K562 (cell line): ENCODE results near the gene FAM180B. TPM values are rescaled to one million over a fixed set of nuclear protein-coding genes. Genes with fewer than 3 reads are reported as not detected.

ENCODE experiments used
- ATAC-seq: fragments of 200-7000 bp; cut with Tn5 transposase; 3 replicates; pipeline ENCODE4 v1.9.1; 2020; ENCODE audit warnings: moderate library complexity
- BruUV-seq: library from RNA; stranded (reverse); fragments of 400-500 nt; replicated peaks from 2 replicates; lab custom pipeline; 2021; lab: Mats Ljungman, UMichigan
- CTCF ChIA-PET: fragments of 300-600 bp; formaldehyde crosslinking; extraction: SDS; loops from one replicate; lab custom pipeline; 2021; ENCODE audit warnings: low intra/inter-chr PET ratio; lab: Yijun Ruan, JAX
- POLR2A ChIA-PET: fragments of 300-600, 350-650 bp; sonication (Branson Sonifier 250); formaldehyde crosslinking; extraction: SDS; loops from one replicate; lab custom pipeline; 2021; ENCODE audit warnings: antibody characterized with exemption, inconsistent platforms; lab: Yijun Ruan, JAX
- DNase-seq, 4 experiments: peaks; one replicate each; pipeline versions ENCODE4 v3.0.0 to v3.0.0-alpha.2; 2011 to 2018; ENCODE audit warnings: low spot score in 3 of 4, mixed read lengths in 3 of 4; ENCODE audit errors: extremely low read depth in 1 of 4
- FAIRE-seq: peaks from 2 replicates; lab custom pipeline; 2011; peaks lifted over from hg19 to GRCh38; lab: Jason Lieb, UNC
- H2AFZ ChIP-seq: 2 replicates; pipeline ENCODE4 v1.6.0; 2011; ENCODE audit warnings: low read depth, low read length, control low read depth, inconsistent platforms
- H3K27ac ChIP-seq: fragments of 200-600 bp; 3 replicates; pipeline ENCODE4 v1.8.0; 2011; ENCODE audit warnings: low read depth, mild to moderate bottlenecking, control low read depth, inconsistent platforms, low read length, moderate library complexity, mixed read lengths; ENCODE audit errors: extremely low read depth
- H3K27me3 ChIP-seq, 2 experiments: fragments of 300-600 bp in 1 of 2; 2 replicates in 1 of 2; 3 replicates in 1 of 2; pipeline versions ENCODE4 v1.6.0 to v1.8.0; 2011; ENCODE audit warnings: inconsistent platforms in 2 of 2, low read length in 2 of 2, mild to moderate bottlenecking in 1 of 2, mixed read lengths in 1 of 2, moderate library complexity in 1 of 2; ENCODE audit not compliant: control insufficient read depth in 2 of 2, insufficient read depth in 2 of 2
- H3K36me3 ChIP-seq: fragments of 300-600 bp; 3 replicates; pipeline ENCODE4 v1.8.0; 2011; ENCODE audit warnings: mild to moderate bottlenecking, low read length, inconsistent platforms; ENCODE audit not compliant: control insufficient read depth, insufficient read depth
- H3K4me1 ChIP-seq, 2 experiments: fragments of 200-600 bp in 1 of 2; replicated peaks in 1 of 2; 2 replicates in 1 of 2; 3 replicates in 1 of 2; pipeline versions ENCODE4 v1.5.1 to v1.8.0; 2011; ENCODE audit warnings: inconsistent platforms in 2 of 2, low read length in 2 of 2, mild to moderate bottlenecking in 1 of 2, mixed read lengths in 1 of 2, moderate library complexity in 1 of 2; ENCODE audit not compliant: control insufficient read depth in 2 of 2, insufficient read depth in 2 of 2
- H3K4me2 ChIP-seq: 2 replicates; pipeline ENCODE4 v1.6.1; 2011; ENCODE audit warnings: low read length, control low read depth, inconsistent platforms, mixed read lengths; ENCODE audit not compliant: insufficient read depth
- H3K4me3 ChIP-seq: fragments of 200-600 bp; sonication (generic), shearing (Covaris generic); 2 replicates; pipeline ENCODE4 v1.5.1; 2016; ENCODE audit warnings: control low read depth, inconsistent platforms
- H3K79me2 ChIP-seq: fragments of 200-600 bp; 3 replicates; pipeline ENCODE4 v1.8.0; 2011; ENCODE audit warnings: low read length, inconsistent platforms; ENCODE audit not compliant: control insufficient read depth, insufficient read depth
- H3K9ac ChIP-seq, 2 experiments: 2 replicates each; pipeline versions ENCODE4 v1.6.0 to v1.6.1; 2011; ENCODE audit warnings: low read depth in 2 of 2, low read length in 2 of 2, control low read depth in 1 of 2, inconsistent platforms in 1 of 2, mild to moderate bottlenecking in 1 of 2, mixed read lengths in 1 of 2; ENCODE audit not compliant: insufficient read depth in 1 of 2
- H3K9me1 ChIP-seq: one replicate; pipeline ENCODE4 v1.6.0; 2011; ENCODE audit warnings: inconsistent platforms, mild to moderate bottlenecking, low read length, moderate library complexity; ENCODE audit not compliant: control insufficient read depth, insufficient read depth
- H3K9me3 ChIP-seq: replicated peaks from 2 replicates; pipeline ENCODE4 v1.5.1; 2011; ENCODE audit warnings: low read depth, low read length, inconsistent platforms; ENCODE audit not compliant: control insufficient read depth, insufficient read depth
- H4K20me1 ChIP-seq: replicated peaks from 2 replicates; pipeline ENCODE4 v1.6.1; 2011; ENCODE audit warnings: low read length, inconsistent platforms, mixed read lengths; ENCODE audit not compliant: control insufficient read depth, insufficient read depth
- HNRNPK ChIP-seq: fragments of 200-400 bp; formaldehyde crosslinking; IDR thresholded peaks from one replicate; pipeline ENCODE4 v1.6.1; 2018; ENCODE audit warnings: mild to moderate bottlenecking, low read depth, low read length; ENCODE audit not compliant: poor library complexity, severe bottlenecking
- NCOA2 ChIP-seq, 2 experiments: fragments of 450-650 bp; IDR thresholded peaks; 2 replicates each; pipeline ENCODE4 v1.6.1; 2018; ENCODE audit warnings: mild to moderate bottlenecking in 2 of 2, moderate library complexity in 1 of 2; ENCODE audit not compliant: partially characterized antibody in 2 of 2
- RBM14 ChIP-seq: fragments of 200-400 bp; formaldehyde crosslinking; IDR thresholded peaks from 2 replicates; pipeline ENCODE4 v1.6.1; 2018; ENCODE audit warnings: low read depth, mild to moderate bottlenecking, low read length, moderate library complexity, borderline replicate concordance; ENCODE audit not compliant: insufficient read depth
- XRCC4 ChIP-seq: IDR thresholded peaks from one replicate; pipeline ENCODE4 v1.6.1; 2011; ENCODE audit not compliant: insufficient read depth, insufficient read length; ENCODE audit errors: extremely low read depth
- ZNF318 ChIP-seq, 2 experiments: fragments of 450-650 bp; IDR thresholded peaks; 2 replicates each; pipeline ENCODE4 v1.6.1; 2016; ENCODE audit warnings: mild to moderate bottlenecking in 2 of 2, borderline replicate concordance in 1 of 2, low read depth in 1 of 2, moderate library complexity in 1 of 2
- ZNF347 ChIP-seq: fragments of 450-650 bp; formaldehyde crosslinking; IDR thresholded peaks from 2 replicates; pipeline ENCODE4 v1.4.0; 2020; ENCODE audit warnings: low read depth, mild to moderate bottlenecking, moderate library complexity
- WGBS: fragments of 100-300 bp; shearing (Covaris generic); methylation state at CpG from one replicate; pipeline ENCODE4 v1.1.6; 2016; ENCODE audit warnings: low coverage, mixed read lengths; ENCODE audit not compliant: insufficient coverage; ENCODE audit errors: missing lambda C conversion rate; 5-methylcytosine and 5-hydroxymethylcytosine counted together
- in situ Hi-C: fragments of 300-500 bp; cut with MboI; formaldehyde crosslinking; loops from 4 replicates; pipeline ENCODE4 v1.15.0; 2018; ENCODE audit warnings: inconsistent platforms, mixed read lengths
- intact Hi-C: fragments of 100-400 bp; cut with micrococcal nuclease; formaldehyde crosslinking; loops from 2 replicates; pipeline ENCODE4 v1.14.2; 2022
- polyA plus RNA-seq, 8 experiments: library from polyadenylated mRNA; depleted of rRNA in 4 of 8; stranded (reverse) in 5 of 8; unstranded in 3 of 8; fragments of >200 nt; fragmentation: Nextera tagmentation in 2 of 8; fragmentation: Illumina TruSeq in 1 of 8; extraction: Ambion mirVana in 2 of 8; extraction: Trizol in 1 of 8; gene quantifications; 2 replicates each; pipeline versions ENCODE4 v1.2.1 to v1.2.3, GENCODE V29; 2011 to 2014; ENCODE audit warnings: inconsistent platforms in 1 of 8, missing spikeins in 1 of 8
- total RNA-seq, 7 experiments: library from RNA; depleted of rRNA in 6 of 7; stranded (reverse); fragments of >200 nt in 6 of 7; fragmentation: Illumina TruSeq in 2 of 7; extraction: Trizol in 2 of 7; gene quantifications; 2 replicates each; pipeline versions ENCODE4 v1.2.1 to v1.2.3, GENCODE V29; 2011 to 2021; ENCODE audit warnings: low replicate concordance in 1 of 7

FAM180B gene
- total and polyA plus RNA-seq, 9 of the 15 experiments (the other 6 are each of a cell fraction or from before 2014, with no cell fraction given): 0.05 to 0.14 TPM; not detected in 7

- no peak for ATAC-seq
- no peak overlapping the region for H3K4me3 ChIP-seq
- ChIA-PET POLR2A (interaction anchor here (0.7 to 1.0 kb wide), 2 partner anchors 16 to 27 kb away, joined by 3 read pairs; no protein-coding TSS in a partner anchor), CTCF (no interaction called here)
- TF ChIP-seq ZNF347 (CRISPR knock-in tag): no peak
- TF ChIP-seq NCOA2 (IDR thresholded peaks at IDR 0.05; ENCODE audit: partially characterized antibody in 2 of 2): peak in 1 of 2 experiments; percentile 95
- H3K9me1 ChIP-seq: no peaks in the 10 kb centered on the region
- H3K4me1 ChIP-seq: peaks cover 4 to 12% of the 10 kb centered on the region in 2 experiments; a peak in 4 of 5 replicates
- FAIRE-seq: no peak
- H3K4me2 ChIP-seq: no peak overlapping the region
- no peaks in the 10 kb centered on the region for H3K27me3 ChIP-seq
- H3K9ac ChIP-seq: no peak overlapping the region
- WGBS: 95% methylated on average over 1 of the region's 1 CpG
- BruUV-seq: no TSS peak
- no peak overlapping the region for H2AFZ ChIP-seq
- no peak overlapping the region for H3K27ac ChIP-seq
- H3K9me3 ChIP-seq: no peaks in the 10 kb centered on the region
- intact Hi-C loops: no loop called here
- no peaks in the 10 kb centered on the region for H3K79me2 ChIP-seq
- in situ Hi-C loops: no loop called here
- H4K20me1 ChIP-seq: no peaks in the 10 kb centered on the region
- H3K36me3 ChIP-seq: no peaks in the 10 kb centered on the region
- DNase-seq: no peak
Measured at GRCh38 chr11:47558695-47559094, 27.8 kb upstream of the FAM180B start.

GRCh38 chr11:47560426-47560825, 26.1 kb upstream of the FAM180B start:
- ChIA-PET CTCF (no interaction called here), POLR2A (interaction anchor here (0.8 to 0.9 kb wide), 2 partner anchors 12 to 31 kb away, joined by 3 read pairs; no protein-coding TSS in a partner anchor)
- H2AFZ ChIP-seq: no peak overlapping the region
- no peaks in the 10 kb centered on the region for H3K9me3 ChIP-seq
- no peak overlapping the region for H3K4me2 ChIP-seq
- intact Hi-C loops: no loop called here
- H3K9me1 ChIP-seq: no peaks in the 10 kb centered on the region
- H3K4me1 ChIP-seq: peaks cover 10 to 28% of the 10 kb centered on the region in 2 experiments; a peak in 4 of 5 replicates
- no peaks in the 10 kb centered on the region for H3K27me3 ChIP-seq
- DNase-seq (no peak), FAIRE-seq (no peak), ATAC-seq (no peak)
- no TSS peak for BruUV-seq
- no peak overlapping the region for H3K4me3 ChIP-seq
- no peak overlapping the region for H3K27ac ChIP-seq
- H3K79me2 ChIP-seq: peaks cover 9% of the 10 kb centered on the region; the same call in 2 of the 3 replicates
- no peak overlapping the region for H3K9ac ChIP-seq
- H3K36me3 ChIP-seq: no peaks in the 10 kb centered on the region
- WGBS: 87% methylated on average over 2 of the region's 2 CpGs
- in situ Hi-C loops: no loop called here
- no peaks in the 10 kb centered on the region for H4K20me1 ChIP-seq
- TF ChIP-seq HNRNPK: no peak
- no peak for TF ChIP-seq RBM14
- TF ChIP-seq XRCC4: no peak
- no peak for TF ChIP-seq ZNF318 (IDR thresholded peaks at IDR 0.05; ENCODE audit: borderline replicate concordance in 1 of 2, low read depth in 1 of 2)
